Osteoblast (primary cell): ENCODE results near the gene HFM1. TPM values are rescaled to one million over a fixed set of nuclear protein-coding genes. Genes with fewer than 3 reads are reported as not detected.
A peak's percentile ranks its signal among the peaks of the same experiment; 100 is the strongest.

Experiments
- DNase-seq: peaks from one replicate; pipeline ENCODE4 v3.0.0; 2011; ENCODE audit warnings: low spot score, mixed read lengths; ENCODE audit not compliant: insufficient read length; ENCODE audit errors: missing footprints
- H2AFZ ChIP-seq: 2 replicates; pipeline ENCODE4 v1.6.0; 2011; ENCODE audit warnings: mild to moderate bottlenecking, low read length
- H3K27ac ChIP-seq: 2 replicates; pipeline ENCODE4 v1.5.1; 2011; ENCODE audit warnings: mild to moderate bottlenecking, low read depth, low read length, moderate library complexity
- H3K27me3 ChIP-seq: 2 replicates; pipeline ENCODE4 v1.6.0; 2012; ENCODE audit warnings: mild to moderate bottlenecking, control low read depth, inconsistent platforms, low read length, moderate library complexity; ENCODE audit not compliant: insufficient read depth
- H3K36me3 ChIP-seq: 2 replicates; pipeline ENCODE4 v1.5.1; 2011; ENCODE audit warnings: mild to moderate bottlenecking, low read length, control low read depth, moderate library complexity; ENCODE audit not compliant: insufficient read depth
- H3K4me1 ChIP-seq: 2 replicates; pipeline ENCODE4 v1.5.1; 2011; ENCODE audit warnings: mild to moderate bottlenecking, low read length, control low read depth, moderate library complexity; ENCODE audit not compliant: insufficient read depth
- H3K4me2 ChIP-seq: 2 replicates; pipeline ENCODE4 v1.6.0; 2011; ENCODE audit warnings: mild to moderate bottlenecking, low read length; ENCODE audit not compliant: insufficient read depth
- H3K4me3 ChIP-seq: fragments of 200-600 bp; sonication (generic); 3 replicates; pipeline ENCODE4 v1.5.1; 2012; ENCODE audit warnings: mild to moderate bottlenecking, low read length, inconsistent platforms; ENCODE audit not compliant: insufficient read depth
- H3K79me2 ChIP-seq: 2 replicates; pipeline ENCODE4 v1.6.0; 2012; ENCODE audit warnings: mild to moderate bottlenecking, low read length, control low read depth, inconsistent platforms; ENCODE audit not compliant: insufficient read depth
- H3K9me3 ChIP-seq: 2 replicates; pipeline ENCODE4 v1.5.1; 2011; ENCODE audit warnings: low read depth, low read length, control low read depth
- H4K20me1 ChIP-seq: 2 replicates; pipeline ENCODE4 v1.6.0; 2012; ENCODE audit warnings: mild to moderate bottlenecking, low read length, control low read depth; ENCODE audit not compliant: insufficient read depth
- total RNA-seq: library from RNA; depleted of rRNA; stranded (reverse); fragments of >200 nt; gene quantifications from 2 replicates; pipeline ENCODE4 v1.2.3, GENCODE V29; 2012
- TF ChIP-seq, protein P1 (sequence below): IDR thresholded peaks from 2 replicates; pipeline ENCODE4 v1.5.1; 2011; ENCODE audit warnings: mild to moderate bottlenecking, low read depth, low read length, moderate library complexity; ENCODE audit errors: extremely low read depth

The HFM1 gene
- total RNA-seq, 1 donor: 0.36 TPM

DNA sequence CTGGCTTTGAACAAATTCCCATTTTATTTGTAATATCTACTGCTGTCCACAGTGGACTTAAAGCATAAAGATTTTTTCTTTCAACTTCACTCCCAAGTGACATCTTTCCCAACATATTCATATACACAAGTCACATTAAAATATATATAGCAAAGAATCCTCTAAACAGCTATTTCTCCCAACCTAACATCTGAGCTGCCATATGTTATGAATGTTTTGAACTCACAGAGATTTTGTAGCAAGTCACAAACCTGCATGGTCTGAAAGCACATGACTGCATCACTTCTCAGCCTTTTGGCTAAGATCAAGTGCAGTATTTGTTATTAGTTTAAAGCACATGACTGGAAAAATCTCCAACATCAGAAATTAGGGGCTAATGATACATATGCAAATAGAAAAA is 7.7 kb upstream of the HFM1 start:
- DNase-seq: no peak
- TF ChIP-seq, protein P1, sequence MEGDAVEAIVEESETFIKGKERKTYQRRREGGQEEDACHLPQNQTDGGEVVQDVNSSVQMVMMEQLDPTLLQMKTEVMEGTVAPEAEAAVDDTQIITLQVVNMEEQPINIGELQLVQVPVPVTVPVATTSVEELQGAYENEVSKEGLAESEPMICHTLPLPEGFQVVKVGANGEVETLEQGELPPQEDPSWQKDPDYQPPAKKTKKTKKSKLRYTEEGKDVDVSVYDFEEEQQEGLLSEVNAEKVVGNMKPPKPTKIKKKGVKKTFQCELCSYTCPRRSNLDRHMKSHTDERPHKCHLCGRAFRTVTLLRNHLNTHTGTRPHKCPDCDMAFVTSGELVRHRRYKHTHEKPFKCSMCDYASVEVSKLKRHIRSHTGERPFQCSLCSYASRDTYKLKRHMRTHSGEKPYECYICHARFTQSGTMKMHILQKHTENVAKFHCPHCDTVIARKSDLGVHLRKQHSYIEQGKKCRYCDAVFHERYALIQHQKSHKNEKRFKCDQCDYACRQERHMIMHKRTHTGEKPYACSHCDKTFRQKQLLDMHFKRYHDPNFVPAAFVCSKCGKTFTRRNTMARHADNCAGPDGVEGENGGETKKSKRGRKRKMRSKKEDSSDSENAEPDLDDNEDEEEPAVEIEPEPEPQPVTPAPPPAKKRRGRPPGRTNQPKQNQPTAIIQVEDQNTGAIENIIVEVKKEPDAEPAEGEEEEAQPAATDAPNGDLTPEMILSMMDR: no peak
- Histone ChIP-seq H3K4me3 (no peak overlapping the region), H3K79me2 (no peaks in the 10 kb centered on the region), H2AFZ (no peak overlapping the region), H3K9me3 (no peaks in the 10 kb centered on the region), H4K20me1 (no peaks in the 10 kb centered on the region), H3K4me1 (no peaks in the 10 kb centered on the region), H3K27me3 (peaks cover 7% of the 10 kb centered on the region), H3K36me3 (no peaks in the 10 kb centered on the region), H3K4me2 (no peak overlapping the region), H3K27ac (no peak overlapping the region)

DNA sequence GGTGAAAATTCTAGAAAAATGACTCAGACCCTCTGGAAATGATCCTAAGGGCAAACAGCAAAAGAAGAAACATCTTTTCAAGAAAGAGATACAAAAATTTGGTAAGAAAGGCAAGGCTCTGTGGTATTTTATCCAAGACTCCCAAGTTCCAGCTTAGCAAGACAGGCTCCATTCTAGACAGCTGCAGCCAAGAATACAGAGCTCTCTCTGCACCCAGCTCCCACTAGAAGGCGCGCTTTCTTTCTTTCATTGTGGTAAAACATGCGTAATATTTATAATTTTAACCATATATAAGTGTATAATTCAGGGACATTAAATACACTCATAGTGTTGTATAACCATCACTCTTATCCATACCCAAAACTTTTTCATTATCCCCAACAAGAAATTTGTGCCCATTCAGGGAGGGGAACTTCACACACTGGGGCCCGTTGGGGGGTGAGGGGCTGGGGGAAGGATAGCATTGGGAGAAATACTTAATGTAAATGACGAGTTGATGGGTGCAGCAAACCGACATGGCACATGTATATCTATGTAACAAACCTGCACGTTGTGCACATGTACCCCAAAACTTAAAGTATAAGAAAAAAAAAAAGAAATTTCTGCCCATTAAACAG is 2.2 kb upstream of the HFM1 start:
- Histone ChIP-seq H3K27me3 (peaks cover 4% of the 10 kb centered on the region), H3K4me1 (peaks cover 4% of the 10 kb centered on the region), H4K20me1 (no peaks in the 10 kb centered on the region), H3K4me3 (no peak overlapping the region), H2AFZ (no peak overlapping the region), H3K36me3 (no peaks in the 10 kb centered on the region), H3K27ac (no peak overlapping the region), H3K4me2 (no peak overlapping the region), H3K9me3 (no peaks in the 10 kb centered on the region), H3K79me2 (no peaks in the 10 kb centered on the region)
- TF ChIP-seq, protein P1: peak; percentile 47
- DNase-seq: no peak

DNA sequence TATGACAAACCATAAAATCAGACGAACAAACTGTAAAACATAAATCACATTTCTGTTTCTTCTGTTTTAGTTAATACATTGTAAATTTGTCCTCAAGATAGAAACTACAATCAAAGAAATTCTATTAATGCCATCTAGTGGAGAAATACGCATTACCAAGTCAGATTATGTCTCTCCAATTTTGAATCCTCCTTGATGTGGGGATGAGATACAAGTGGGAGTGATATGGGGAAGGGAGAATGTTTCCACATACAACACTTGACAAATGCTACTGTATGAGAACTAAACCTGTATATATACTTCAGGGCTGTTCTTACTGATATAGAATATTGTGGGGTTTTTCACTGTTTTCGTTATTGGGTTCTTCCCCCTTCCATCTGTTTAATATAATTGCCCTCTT is 2.6 kb downstream of the HFM1 start:
- peak; percentile 68 for DNase-seq
- TF ChIP-seq, protein P1: peak; percentile 49
- Histone ChIP-seq H3K9me3 (no peaks in the 10 kb centered on the region), H3K27me3 (peaks cover 4% of the 10 kb centered on the region), H3K4me2 (no peak overlapping the region), H3K79me2 (no peaks in the 10 kb centered on the region), H4K20me1 (no peaks in the 10 kb centered on the region), H3K4me1 (peaks cover 4% of the 10 kb centered on the region), H3K27ac (no peak overlapping the region), H2AFZ (no peak overlapping the region), H3K4me3 (no peak overlapping the region), H3K36me3 (no peaks in the 10 kb centered on the region)

DNA sequence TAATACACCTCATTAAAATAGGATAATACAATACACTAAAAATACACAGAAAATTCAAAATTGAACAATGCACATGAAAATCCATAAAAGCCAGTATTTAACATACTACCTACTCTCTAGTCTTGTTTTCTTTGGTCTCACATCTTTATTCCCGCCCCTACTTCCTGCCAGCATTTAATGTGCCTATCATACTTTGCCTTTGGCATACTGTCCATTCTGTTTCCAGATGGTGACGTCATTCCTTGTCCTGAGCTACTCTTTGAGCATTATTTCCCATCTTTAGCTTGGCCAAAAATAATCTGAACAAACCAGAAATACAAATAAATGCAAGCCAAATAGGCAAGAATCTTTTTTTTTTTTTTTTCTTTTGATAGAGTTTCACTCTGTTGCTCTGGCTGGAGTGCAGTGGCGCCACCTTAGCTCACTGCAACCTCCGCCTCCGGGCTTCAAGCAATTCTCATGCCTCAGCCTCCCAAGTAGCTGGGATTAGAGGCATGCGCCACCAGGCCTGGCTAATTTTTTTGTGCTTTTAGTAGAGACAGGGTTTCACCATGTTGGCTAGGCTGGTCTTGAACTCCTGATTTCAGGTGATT is 4.4 kb downstream of the HFM1 start:
- H3K27ac ChIP-seq: no peak overlapping the region
- H3K79me2 ChIP-seq: no peaks in the 10 kb centered on the region
- H4K20me1 ChIP-seq: no peaks in the 10 kb centered on the region
- no peak overlapping the region for H3K4me2 ChIP-seq
- H3K4me3 ChIP-seq: no peak overlapping the region
- H2AFZ ChIP-seq: no peak overlapping the region
- peaks cover 2% of the 10 kb centered on the region for H3K27me3 ChIP-seq
- no peaks in the 10 kb centered on the region for H3K9me3 ChIP-seq
- TF ChIP-seq, protein P1: no peak
- peaks cover 4% of the 10 kb centered on the region for H3K4me1 ChIP-seq
- H3K36me3 ChIP-seq: no peaks in the 10 kb centered on the region
- DNase-seq: no peak
